HG03159 (cell line): ENCODE measurements around the gene DIPK1B.

ENCODE experiments used
- ATAC-seq: cut with Tn5 transposase; IDR thresholded peaks from one replicate; pipeline ENCODE4 v1.9.1; 2021; ENCODE audit warnings: mild to moderate bottlenecking, moderate library complexity; ENCODE audit not compliant: unreplicated experiment

The DIPK1B gene

GRCh38 chr9:136718345-136719194 lies 6.2 kb downstream of the DIPK1B start:
- ATAC-seq: no peak

- no peak for ATAC-seq
Measured at GRCh38 chr9:136719195-136719880, 7.0 kb downstream of the DIPK1B start.

- no peak for ATAC-seq
Measured at GRCh38 chr9:136720251-136720897, 8.0 kb downstream of the DIPK1B start.

- no peak for ATAC-seq
Measured at GRCh38 chr9:136720898-136721338, 8.5 kb downstream of the DIPK1B start.

- no peak for ATAC-seq
Measured at GRCh38 chr9:136721339-136722092, 9.1 kb downstream of the DIPK1B start.

GRCh38 chr9:136722093-136722968 lies 10.0 kb downstream of the DIPK1B start:
- no peak for ATAC-seq

GRCh38 chr9:136722969-136723356 lies 10.6 kb downstream of the DIPK1B start:
- no peak for ATAC-seq

GRCh38 chr9:136723362-136723976 lies 11.1 kb downstream of the DIPK1B start:
- no peak for ATAC-seq

GRCh38 chr9:136723989-136724388 lies 11.6 kb downstream of the DIPK1B start:
- no peak for ATAC-seq

- no peak for ATAC-seq
Measured at GRCh38 chr9:136724772-136725171, 12.4 kb downstream of the DIPK1B start.

GRCh38 chr9:136725612-136726011 lies 13.2 kb downstream of the DIPK1B start:
- ATAC-seq: no peak

GRCh38 chr9:136726118-136726517 lies 13.7 kb downstream of the DIPK1B start:
- ATAC-seq: no peak

- no peak for ATAC-seq
Measured at GRCh38 chr9:136726631-136727191, 14.3 kb downstream of the DIPK1B start.

- peak; percentile 65 for ATAC-seq
Measured at GRCh38 chr9:136728080-136728547, 15.7 kb downstream of the DIPK1B start.

- ATAC-seq: peak; percentile 15
Measured at GRCh38 chr9:136728548-136729123, 16.3 kb downstream of the DIPK1B start.

GRCh38 chr9:136729144-136729543 lies 16.8 kb downstream of the DIPK1B start:
- no peak for ATAC-seq

GRCh38 chr9:136729926-136730325 lies 17.6 kb downstream of the DIPK1B start:
- no peak for ATAC-seq

GRCh38 chr9:136732444-136733178 lies 20.2 kb downstream of the DIPK1B start:
- ATAC-seq: no peak
